HS-5 (cell line): ENCODE measurements around the gene CLCC1.
"Not testable (repeated sequence)": the region's sequence is repeated elsewhere in the genome, so short reads cannot be mapped to it uniquely, and the experiment has no call there.

ENCODE experiments used
- DNase-seq: peaks from one replicate; pipeline ENCODE4 v3.0.0-alpha.2; 2012; ENCODE audit warnings: low read depth

CLCC1 gene, protein sequence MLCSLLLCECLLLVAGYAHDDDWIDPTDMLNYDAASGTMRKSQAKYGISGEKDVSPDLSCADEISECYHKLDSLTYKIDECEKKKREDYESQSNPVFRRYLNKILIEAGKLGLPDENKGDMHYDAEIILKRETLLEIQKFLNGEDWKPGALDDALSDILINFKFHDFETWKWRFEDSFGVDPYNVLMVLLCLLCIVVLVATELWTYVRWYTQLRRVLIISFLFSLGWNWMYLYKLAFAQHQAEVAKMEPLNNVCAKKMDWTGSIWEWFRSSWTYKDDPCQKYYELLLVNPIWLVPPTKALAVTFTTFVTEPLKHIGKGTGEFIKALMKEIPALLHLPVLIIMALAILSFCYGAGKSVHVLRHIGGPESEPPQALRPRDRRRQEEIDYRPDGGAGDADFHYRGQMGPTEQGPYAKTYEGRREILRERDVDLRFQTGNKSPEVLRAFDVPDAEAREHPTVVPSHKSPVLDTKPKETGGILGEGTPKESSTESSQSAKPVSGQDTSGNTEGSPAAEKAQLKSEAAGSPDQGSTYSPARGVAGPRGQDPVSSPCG

DNA sequence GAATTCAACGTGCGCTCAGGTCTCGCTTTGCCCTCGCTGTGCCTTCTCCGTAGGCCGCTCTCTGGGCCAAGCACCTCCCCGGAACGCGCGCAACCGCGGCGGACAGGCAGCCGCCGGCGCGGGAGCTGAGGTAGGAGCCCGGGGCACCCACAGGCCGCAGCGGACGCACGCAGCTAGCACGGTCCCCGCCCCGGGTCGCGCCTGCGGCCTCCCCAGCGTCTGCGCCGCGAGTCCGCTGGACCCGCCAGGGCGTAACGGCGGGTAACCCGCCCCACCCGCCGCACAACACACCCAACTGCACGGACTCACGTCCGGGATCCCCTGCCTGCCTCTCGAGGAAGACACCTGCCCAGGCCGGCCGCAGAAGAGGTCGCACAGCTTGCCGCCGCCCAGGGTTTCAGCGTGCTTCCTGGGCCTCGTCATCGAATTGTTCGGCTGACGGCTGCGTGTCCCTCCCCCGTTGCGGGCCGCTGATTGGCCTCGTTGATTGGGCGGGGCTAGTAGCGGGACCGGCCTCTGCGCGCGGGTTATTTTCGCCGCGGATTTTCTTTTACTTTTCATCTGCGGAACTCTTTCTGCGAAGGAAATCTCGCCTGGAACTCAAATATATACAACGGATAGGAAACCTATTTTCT is at the start of gene CLCC1:
CLCC1 (minus strand) TSS at position 433 of the 635 bp plus-strand sequence. CDS start 13,047 bp downstream, outside the sequence.
- peak; percentile 71 for DNase-seq

DNA sequence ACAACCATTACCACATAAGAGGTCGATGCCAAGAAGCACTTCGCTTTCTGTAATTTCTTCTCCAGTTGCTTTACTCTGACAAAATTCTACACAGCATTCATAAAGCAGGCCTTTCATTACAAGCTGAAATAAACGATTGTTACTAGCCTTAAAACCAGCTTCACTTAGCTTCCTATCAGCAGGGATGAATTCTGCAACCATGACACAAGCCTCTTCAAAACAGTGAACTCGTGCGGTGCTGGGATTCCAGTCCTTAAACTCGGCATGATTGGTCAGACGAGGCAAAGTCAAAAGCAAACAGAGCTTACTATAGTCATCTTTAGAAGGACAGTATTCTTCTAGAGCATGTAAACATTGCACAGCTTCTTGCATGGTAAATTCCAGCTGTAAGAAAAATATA is 48.1 kb upstream of the CLCC1 start:
- DNase-seq = no peak

DNA sequence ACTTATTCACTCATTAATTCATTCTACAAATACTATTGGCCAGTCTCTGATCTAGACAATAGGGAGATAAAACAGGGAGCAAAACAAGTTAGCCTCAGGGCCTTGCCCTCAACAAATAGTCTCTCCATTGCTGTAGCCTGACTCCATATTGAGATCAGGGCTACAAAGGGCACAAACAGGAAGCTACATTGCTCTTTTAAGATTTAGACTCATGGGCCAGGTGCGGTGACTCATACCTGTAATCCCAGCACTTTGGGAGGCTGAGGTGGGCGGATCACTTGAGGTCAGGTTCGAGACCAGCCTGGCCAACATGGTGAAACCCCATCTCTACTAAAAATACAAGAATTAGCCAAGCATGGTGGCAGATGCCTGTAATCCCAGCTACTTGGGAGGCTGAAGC is 33.3 kb upstream of the CLCC1 start:
- DNase-seq = not testable (repeated sequence)

DNA sequence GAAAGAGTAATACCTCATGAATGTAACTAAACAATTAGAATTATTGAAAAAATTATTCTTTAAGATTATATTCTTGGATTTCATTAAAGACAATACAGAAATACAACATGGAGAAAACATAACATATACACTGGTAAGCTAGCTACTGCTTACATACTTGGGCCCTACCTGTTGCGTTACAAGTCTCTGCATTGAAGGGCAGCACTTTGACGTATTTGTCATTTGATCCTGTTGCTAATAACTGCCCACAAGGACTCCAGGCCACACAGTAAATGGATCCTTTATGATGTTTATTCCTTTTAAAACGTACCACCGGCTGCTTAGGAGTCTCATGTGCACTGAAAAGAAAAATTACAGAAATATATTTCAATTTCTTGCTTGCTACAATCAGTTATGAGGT is 19.8 kb upstream of the CLCC1 start:
- no peak for DNase-seq

DNA sequence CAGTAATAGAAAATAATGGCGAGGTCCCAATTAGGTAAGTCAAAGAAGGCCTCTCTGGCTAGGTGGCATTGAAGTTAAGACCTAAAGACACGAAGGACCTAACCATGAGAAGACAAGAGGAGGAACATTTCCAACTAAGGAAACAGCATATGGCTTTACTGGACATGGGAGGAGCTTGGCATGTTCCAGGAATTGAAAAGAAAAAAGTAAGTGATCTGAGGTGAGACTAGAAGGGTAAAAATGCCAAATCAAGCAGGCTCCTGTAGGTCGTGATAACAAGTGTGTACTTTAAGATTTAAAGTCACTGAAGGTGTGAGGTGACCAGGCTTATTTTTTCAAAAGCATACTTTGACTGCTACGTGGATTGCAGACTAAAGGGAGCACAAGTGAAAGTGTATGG is 13.4 kb upstream of the CLCC1 start:
- DNase-seq = no peak

DNA sequence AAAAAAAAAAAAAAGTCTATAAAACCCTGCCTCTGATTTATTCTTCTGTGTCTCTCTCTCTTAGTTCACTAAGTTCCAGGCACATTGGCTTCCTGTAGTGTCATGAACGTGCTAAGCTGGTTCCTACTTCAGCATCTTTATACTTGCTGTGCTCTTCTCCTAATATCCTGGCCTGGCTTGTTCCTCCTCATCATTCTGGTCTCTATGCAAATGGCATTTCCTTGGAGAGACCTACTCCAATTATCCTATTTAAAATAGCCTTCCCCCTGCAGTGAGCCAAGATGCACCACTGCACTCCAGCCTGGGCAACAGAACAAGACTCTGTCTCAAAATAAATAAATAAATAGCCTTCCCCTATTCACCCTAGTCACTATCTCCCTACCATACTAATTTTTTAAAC is 9.7 kb upstream of the CLCC1 start:
- DNase-seq = no peak

DNA sequence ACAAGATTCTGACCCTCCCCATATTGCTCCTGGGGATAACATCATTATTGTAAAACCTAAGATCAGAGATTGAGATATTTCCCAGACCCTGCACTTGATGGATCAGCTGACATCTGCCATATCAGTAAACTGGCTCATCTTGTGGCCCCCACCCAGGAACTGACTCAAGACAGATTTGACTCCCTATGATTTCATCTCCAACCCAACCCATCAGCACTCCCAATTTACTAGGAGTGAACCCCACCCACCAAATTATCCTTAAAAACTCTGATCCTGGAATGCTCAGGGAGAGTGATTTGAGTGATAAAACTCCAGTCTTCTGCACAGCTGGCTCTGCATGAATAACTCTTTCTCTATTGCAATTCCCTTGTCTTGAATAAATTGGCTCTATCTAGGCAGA is 6.1 kb upstream of the CLCC1 start:
- DNase-seq = no peak

DNA sequence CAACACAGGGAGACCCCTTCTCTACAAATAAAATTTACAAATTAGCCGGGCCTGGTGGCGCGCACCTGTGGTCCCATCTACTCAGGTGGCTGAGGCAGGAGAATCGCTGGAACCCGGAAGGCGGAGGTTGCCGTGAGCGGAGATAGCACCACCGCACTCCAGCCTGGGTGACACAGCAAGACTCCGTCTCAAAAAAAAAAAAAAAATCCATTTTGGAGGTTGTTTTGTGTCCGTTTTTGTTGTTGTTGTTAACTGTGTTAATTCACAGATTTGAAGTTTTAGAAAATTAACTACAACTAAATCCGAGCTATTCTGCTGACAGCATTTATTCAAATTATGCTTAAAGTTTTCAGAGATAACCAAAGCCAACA is 618 bp downstream of the CLCC1 start:
- no peak for DNase-seq

DNA sequence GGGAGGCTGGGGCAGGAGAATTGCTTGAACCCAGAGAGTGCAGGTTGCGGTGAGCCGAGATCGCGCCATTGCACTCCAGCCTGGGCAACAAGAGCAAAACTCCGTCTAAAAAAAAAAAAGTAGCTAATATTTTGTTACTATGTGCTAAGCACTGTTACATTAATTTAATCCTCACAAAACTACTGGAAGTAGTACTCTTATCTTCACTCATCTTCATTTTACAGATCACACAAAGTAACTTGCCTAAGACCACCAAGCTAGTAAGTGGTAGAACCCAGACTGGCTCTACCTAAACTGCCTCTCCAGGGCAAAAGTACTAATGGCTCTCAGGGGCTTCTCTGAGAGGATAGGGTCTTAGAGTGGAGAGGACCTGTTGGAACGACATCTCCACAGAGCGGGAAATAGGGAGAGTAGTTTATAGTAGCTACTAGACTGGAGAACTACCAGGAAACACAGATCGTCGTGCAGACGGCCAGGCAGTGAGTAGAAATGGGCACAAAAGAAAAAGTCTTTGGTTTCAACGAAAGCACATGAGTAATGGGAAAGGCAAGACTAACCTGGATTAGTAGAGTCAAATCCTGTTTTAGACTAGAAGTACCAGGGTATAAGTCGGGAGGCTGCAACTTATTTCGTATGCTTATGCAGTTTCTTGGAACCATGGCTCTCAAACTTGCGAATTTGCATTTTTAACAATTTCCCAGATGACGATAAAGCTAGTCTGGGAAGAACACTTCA is 1.4 kb downstream of the CLCC1 start:
- DNase-seq = no peak

- DNase-seq = no peak
Measured at GRCh38 chr1:108961198-108961597, 2.1 kb downstream of the CLCC1 start.

DNA sequence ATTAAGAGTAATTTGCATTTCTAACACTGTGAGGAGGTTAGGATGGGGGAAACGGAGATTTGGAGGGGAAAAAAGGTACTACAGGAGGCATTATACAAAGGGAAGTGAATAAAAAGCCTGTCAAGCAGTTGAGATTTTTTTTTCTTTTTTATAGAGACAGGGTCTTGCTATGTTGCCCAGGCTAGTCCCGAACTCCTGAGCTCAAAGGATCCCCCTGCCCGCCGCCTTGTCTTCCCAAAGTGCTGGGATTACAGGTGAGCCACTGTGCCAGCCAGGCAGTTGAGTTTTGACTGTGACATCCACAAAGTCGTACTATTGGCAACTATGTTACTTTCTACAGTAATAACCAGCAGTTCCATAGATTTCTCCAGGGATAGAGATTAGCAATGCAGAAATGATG is 2.6 kb downstream of the CLCC1 start:
- no peak for DNase-seq

- DNase-seq = no peak
Measured at GRCh38 chr1:108957888-108958287, 5.4 kb downstream of the CLCC1 start.

DNA sequence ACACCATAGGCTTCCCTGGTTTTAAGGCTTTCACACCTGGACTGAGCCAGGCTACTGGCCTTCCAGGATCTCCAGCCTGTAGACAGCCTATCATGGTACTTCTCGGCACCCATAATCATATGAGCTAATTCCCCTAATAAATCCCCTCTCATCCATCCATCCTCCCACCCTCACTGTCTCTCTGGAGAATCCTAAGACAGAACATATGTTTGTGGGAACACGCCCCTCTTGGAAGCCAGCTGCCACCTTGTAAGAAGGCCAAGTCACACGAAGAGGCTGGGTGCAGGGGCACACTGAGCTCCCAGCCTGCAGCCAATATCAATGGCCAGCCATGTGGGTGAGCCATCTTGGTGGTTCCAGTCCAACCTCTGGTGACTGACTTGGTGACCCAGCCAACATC is 7.4 kb downstream of the CLCC1 start:
- DNase-seq = no peak

GRCh38 chr1:108955111-108955510 is 8.2 kb downstream of the CLCC1 start:
- no peak for DNase-seq

- DNase-seq = no peak
Measured at GRCh38 chr1:108953452-108953851, 9.8 kb downstream of the CLCC1 start.

- DNase-seq = no peak
Measured at GRCh38 chr1:108951242-108951641, 12.0 kb downstream of the CLCC1 start.

DNA sequence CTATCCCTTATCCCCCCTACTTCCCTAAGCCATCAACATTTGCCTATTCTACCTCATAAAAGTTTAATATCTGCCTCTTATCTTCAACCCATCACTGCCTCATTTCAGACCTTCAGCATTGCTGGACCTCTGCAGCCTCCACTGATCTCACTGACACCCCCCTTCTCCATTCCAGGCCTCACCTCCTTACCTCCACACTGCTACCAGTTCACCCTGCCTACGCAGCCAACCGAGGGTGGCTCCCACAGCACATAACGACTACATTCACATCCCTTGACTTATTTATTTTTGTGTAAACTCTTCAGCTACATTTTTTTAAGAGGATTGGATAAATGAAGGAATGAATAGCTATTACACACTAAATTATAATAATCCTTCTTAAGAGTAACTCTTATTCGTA is 14.2 kb downstream of the CLCC1 start:
- DNase-seq = no peak

- no peak for DNase-seq
Measured at GRCh38 chr1:108947871-108948525, 15.3 kb downstream of the CLCC1 start.

DNA sequence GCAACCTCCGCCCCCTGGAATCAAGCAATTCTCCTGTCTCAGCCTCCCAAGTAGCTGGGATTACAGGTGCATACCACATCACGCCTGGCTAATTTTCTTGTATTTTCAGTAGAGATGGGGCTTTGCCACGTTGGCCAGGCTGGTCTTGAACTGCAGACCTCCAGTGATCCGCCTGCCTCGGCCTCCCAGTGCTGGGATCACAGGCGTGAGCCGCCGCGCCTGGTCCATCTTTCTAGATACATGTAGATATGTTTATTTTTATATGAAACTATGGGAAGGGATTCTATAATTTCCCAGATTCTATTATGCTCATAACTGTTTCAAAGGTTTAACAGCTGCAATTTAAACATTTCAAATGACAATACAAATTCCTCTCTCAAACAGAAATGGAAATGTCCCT is 27.1 kb downstream of the CLCC1 start:
- DNase-seq = no peak

DNA sequence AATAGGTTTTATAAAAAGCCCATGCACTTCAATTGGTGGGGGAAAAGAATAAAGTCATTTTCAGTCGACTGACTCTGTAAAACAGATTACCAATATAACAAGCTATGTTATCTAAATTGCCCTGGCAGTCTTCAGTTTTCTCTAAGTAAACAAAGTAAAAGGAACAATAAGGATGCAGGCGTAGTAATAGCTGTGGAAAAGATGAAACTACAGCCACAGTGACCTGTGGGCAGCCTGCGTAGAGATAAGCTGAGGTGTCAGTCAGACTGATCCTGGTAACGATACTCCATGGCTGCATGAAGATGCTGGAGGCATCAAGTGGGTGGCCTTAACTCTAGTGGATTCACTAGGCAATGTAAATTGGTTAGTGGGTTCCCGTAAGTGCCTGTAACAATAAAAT is 29.3 kb downstream of the CLCC1 start:
- no peak for DNase-seq

GRCh38 chr1:108927565-108927964 is 35.7 kb downstream of the CLCC1 start:
- DNase-seq = not testable (repeated sequence)

DNA sequence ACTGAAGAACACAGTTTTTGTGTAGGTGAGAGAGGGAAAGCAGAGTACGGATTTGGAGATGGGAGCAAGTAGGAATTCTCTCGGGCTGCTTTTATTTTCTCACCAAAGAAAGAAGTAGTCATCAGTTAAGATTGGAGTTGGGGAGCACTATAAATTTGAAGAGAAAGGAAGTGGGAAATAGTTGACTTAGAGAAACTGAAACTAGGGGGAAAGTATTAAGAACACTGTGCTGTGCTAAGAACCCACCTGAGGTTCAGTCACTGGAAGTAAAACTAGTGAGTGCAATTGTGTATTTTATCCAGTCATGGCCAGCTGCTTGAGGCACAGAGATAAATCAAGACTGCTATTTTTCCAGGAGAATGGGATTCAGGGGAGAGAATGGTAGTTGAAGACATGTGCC is 37.4 kb downstream of the CLCC1 start:
- DNase-seq = no peak
